ENCODE data around the gene NKX6-1. TPM values are rescaled to one million over a fixed set of nuclear protein-coding genes. Genes with fewer than 3 reads are reported as not detected.

NKX6-1 gene
- polyA plus RNA-seq, 1 of the 3 experiments (the other 2 are of a cell fraction), result not detected

DNA sequence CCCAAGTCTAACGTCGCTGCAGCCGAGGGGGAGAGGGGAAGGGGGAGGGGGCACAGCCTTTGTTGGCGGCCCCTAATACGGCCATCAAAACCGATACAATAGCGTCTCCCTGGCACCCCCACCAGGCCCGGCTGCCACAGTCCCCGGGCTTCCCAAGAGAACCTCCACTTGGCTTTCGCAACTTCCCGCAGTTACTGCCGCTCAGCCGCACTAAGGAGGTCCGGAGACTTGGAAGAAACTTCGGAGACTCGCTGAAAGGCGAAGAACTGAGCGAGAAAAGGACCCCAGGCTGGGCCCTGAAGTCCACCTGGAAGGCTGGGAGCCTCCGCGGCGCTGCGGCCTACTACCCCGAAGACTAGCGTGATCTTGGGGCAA is 2.8 kb downstream of the NKX6-1 start (continued):
- TF ChIP-seq SMC3 (IDR thresholded peaks at IDR 0.05; ENCODE audit: low read depth, low read length) (no peak), RAD21 (IDR thresholded peaks at IDR 0.05; ENCODE audit: low read length) (no peak), JUND (IDR thresholded peaks at IDR 0.05) (no peak)

DNA sequence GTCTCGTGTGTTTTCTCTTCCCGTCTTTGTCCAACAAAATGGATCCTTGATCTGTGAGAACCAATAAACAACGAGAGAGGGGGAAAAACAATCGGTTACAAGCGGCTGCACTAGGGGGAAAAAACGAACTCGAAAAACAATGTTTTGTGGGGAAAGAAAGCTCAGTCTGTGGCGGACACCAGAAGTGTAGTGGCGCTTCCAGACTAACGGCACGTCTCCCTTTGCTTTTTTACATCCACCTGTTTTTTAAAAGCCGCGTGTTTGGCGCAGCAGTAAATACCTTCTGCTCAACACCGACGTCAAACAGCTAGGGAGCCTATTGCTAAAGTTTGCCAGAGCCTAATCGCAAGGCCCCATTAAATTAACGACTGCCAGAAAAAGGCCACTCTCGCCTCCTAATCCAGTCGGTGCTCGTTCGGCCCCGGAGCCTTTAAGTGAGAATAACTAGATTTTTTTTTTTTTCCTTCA is 3.3 kb downstream of the NKX6-1 start:
- H2AFZ ChIP-seq (ENCODE audit: low read depth), result no peak overlapping the region
- ChIA-PET POLR2A (no interaction called here), CTCF (interaction anchor here (0.9 to 1.0 kb wide), 2 partner anchors 33 to 851 kb away, joined by 3 read pairs; no protein-coding TSS in a partner anchor)
- H3K79me2 ChIP-seq (ENCODE audit: insufficient read depth), result no peaks in the 10 kb centered on the region
- H3K4me2 ChIP-seq, result no peak overlapping the region
- H3K27me3 ChIP-seq (ENCODE audit: insufficient read depth), result peaks cover 100% of the 10 kb centered on the region
- no peak for DNase-seq
- no peaks in the 10 kb centered on the region for H4K20me1 ChIP-seq (ENCODE audit: insufficient read depth)
- H3K27ac ChIP-seq (ENCODE audit: low read depth in 2 of 2, low read length in 1 of 2), result no peak overlapping the region
- H3F3A ChIP-seq (replicated peaks; ENCODE audit: insufficient read depth), result peaks cover 12% of the 10 kb centered on the region
- WGBS (ENCODE audit: low lambda C conversion rate), result 24% methylated on average over 23 of the region's 23 CpGs
- H3K4me3 ChIP-seq (ENCODE audit: low read depth in 2 of 2, low read length in 1 of 2), result no peak overlapping the region
- H3K9me3 ChIP-seq, result no peaks in the 10 kb centered on the region
- no peaks in the 10 kb centered on the region for H3K36me3 ChIP-seq (replicated peaks in 1 of 2; ENCODE audit: control insufficient read depth in 1 of 2, insufficient read depth in 2 of 2, low read length in 1 of 2)
- TF ChIP-seq MXI1 (IDR thresholded peaks at IDR 0.05; ENCODE audit: low read depth, low read length) (no peak), TEAD4 (IDR thresholded peaks at IDR 0.05; ENCODE audit: borderline replicate concordance, insufficient read depth) (no peak), SMC3 (IDR thresholded peaks at IDR 0.05; ENCODE audit: low read depth, low read length) (no peak), CHD2 (IDR thresholded peaks at IDR 0.05; ENCODE audit: low read length, partially characterized antibody) (no peak), FOXM1 (IDR thresholded peaks at IDR 0.05; ENCODE audit: low read depth) (no peak), YY1 (IDR thresholded peaks at IDR 0.05; ENCODE audit: low read depth) (no peak), GATA2 (CRISPR knock-in tag; IDR thresholded peaks at IDR 0.05) (no peak), NFIC (IDR thresholded peaks at IDR 0.05; ENCODE audit: borderline replicate concordance) (no peak), POLR2AphosphoS5 (IDR thresholded peaks at IDR 0.05; ENCODE audit: low read depth, low read length) (no peak), TCF12 (IDR thresholded peaks at IDR 0.05) (no peak), GABPA (IDR thresholded peaks at IDR 0.05; ENCODE audit: low read depth) (no peak), ELF1 (IDR thresholded peaks at IDR 0.05) (no peak)
- TF ChIP-seq, protein P1, sequence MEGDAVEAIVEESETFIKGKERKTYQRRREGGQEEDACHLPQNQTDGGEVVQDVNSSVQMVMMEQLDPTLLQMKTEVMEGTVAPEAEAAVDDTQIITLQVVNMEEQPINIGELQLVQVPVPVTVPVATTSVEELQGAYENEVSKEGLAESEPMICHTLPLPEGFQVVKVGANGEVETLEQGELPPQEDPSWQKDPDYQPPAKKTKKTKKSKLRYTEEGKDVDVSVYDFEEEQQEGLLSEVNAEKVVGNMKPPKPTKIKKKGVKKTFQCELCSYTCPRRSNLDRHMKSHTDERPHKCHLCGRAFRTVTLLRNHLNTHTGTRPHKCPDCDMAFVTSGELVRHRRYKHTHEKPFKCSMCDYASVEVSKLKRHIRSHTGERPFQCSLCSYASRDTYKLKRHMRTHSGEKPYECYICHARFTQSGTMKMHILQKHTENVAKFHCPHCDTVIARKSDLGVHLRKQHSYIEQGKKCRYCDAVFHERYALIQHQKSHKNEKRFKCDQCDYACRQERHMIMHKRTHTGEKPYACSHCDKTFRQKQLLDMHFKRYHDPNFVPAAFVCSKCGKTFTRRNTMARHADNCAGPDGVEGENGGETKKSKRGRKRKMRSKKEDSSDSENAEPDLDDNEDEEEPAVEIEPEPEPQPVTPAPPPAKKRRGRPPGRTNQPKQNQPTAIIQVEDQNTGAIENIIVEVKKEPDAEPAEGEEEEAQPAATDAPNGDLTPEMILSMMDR (IDR thresholded peaks at IDR 0.05), result no peak
- TF ChIP-seq, protein P2, sequence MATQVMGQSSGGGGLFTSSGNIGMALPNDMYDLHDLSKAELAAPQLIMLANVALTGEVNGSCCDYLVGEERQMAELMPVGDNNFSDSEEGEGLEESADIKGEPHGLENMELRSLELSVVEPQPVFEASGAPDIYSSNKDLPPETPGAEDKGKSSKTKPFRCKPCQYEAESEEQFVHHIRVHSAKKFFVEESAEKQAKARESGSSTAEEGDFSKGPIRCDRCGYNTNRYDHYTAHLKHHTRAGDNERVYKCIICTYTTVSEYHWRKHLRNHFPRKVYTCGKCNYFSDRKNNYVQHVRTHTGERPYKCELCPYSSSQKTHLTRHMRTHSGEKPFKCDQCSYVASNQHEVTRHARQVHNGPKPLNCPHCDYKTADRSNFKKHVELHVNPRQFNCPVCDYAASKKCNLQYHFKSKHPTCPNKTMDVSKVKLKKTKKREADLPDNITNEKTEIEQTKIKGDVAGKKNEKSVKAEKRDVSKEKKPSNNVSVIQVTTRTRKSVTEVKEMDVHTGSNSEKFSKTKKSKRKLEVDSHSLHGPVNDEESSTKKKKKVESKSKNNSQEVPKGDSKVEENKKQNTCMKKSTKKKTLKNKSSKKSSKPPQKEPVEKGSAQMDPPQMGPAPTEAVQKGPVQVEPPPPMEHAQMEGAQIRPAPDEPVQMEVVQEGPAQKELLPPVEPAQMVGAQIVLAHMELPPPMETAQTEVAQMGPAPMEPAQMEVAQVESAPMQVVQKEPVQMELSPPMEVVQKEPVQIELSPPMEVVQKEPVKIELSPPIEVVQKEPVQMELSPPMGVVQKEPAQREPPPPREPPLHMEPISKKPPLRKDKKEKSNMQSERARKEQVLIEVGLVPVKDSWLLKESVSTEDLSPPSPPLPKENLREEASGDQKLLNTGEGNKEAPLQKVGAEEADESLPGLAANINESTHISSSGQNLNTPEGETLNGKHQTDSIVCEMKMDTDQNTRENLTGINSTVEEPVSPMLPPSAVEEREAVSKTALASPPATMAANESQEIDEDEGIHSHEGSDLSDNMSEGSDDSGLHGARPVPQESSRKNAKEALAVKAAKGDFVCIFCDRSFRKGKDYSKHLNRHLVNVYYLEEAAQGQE (IDR thresholded peaks at IDR 0.05; ENCODE audit: low read depth, low read length), result no peak
- TF ChIP-seq, protein P3, sequence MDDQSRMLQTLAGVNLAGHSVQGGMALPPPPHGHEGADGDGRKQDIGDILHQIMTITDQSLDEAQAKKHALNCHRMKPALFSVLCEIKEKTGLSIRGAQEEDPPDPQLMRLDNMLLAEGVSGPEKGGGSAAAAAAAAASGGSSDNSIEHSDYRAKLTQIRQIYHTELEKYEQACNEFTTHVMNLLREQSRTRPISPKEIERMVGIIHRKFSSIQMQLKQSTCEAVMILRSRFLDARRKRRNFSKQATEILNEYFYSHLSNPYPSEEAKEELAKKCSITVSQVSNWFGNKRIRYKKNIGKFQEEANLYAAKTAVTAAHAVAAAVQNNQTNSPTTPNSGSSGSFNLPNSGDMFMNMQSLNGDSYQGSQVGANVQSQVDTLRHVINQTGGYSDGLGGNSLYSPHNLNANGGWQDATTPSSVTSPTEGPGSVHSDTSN (IDR thresholded peaks at IDR 0.05), result no peak
- TF ChIP-seq, protein P4, sequence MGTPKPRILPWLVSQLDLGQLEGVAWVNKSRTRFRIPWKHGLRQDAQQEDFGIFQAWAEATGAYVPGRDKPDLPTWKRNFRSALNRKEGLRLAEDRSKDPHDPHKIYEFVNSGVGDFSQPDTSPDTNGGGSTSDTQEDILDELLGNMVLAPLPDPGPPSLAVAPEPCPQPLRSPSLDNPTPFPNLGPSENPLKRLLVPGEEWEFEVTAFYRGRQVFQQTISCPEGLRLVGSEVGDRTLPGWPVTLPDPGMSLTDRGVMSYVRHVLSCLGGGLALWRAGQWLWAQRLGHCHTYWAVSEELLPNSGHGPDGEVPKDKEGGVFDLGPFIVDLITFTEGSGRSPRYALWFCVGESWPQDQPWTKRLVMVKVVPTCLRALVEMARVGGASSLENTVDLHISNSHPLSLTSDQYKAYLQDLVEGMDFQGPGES (IDR thresholded peaks at IDR 0.05; ENCODE audit: low read depth, low read length), result no peak
- TF ChIP-seq, protein P5, sequence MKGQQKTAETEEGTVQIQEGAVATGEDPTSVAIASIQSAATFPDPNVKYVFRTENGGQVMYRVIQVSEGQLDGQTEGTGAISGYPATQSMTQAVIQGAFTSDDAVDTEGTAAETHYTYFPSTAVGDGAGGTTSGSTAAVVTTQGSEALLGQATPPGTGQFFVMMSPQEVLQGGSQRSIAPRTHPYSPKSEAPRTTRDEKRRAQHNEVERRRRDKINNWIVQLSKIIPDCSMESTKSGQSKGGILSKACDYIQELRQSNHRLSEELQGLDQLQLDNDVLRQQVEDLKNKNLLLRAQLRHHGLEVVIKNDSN (IDR thresholded peaks at IDR 0.05; ENCODE audit: borderline replicate concordance, low read depth), result no peak
- no peaks in the 10 kb centered on the region for H3K9me2 ChIP-seq
- H3K9ac ChIP-seq, result no peak overlapping the region
- peaks cover 0 to 10% of the 10 kb centered on the region in 2 experiments; a peak in 1 of 4 replicates for H3K4me1 ChIP-seq (ENCODE audit: control insufficient read depth in 1 of 2, insufficient read depth in 2 of 2, low read depth in 1 of 2, low read length in 1 of 2)

Measured in SK-N-SH (cell line).